Effector CD4-positive, alpha-beta T cell (primary cell): ENCODE data around the gene AP5Z1.

Experiments used
- DNase-seq: peaks from one replicate; pipeline ENCODE4 v3.0.0-alpha.2; 2020
- total RNA-seq: gene quantifications from one replicate; lab custom pipeline; 2026; lab: John Stamatoyannopoulos, UW

AP5Z1 gene, protein sequence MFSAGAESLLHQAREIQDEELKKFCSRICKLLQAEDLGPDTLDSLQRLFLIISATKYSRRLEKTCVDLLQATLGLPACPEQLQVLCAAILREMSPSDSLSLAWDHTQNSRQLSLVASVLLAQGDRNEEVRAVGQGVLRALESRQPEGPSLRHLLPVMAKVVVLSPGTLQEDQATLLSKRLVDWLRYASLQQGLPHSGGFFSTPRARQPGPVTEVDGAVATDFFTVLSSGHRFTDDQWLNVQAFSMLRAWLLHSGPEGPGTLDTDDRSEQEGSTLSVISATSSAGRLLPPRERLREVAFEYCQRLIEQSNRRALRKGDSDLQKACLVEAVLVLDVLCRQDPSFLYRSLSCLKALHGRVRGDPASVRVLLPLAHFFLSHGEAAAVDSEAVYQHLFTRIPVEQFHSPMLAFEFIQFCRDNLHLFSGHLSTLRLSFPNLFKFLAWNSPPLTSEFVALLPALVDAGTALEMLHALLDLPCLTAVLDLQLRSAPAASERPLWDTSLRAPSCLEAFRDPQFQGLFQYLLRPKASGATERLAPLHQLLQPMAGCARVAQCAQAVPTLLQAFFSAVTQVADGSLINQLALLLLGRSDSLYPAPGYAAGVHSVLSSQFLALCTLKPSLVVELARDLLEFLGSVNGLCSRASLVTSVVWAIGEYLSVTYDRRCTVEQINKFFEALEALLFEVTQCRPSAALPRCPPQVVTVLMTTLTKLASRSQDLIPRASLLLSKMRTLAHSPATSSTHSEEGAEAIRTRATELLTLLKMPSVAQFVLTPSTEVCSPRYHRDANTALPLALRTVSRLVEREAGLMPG
- 99.1 reads per million, percentile 82 among the genes with 10 or more reads in this experiment for total RNA-seq

DNA sequence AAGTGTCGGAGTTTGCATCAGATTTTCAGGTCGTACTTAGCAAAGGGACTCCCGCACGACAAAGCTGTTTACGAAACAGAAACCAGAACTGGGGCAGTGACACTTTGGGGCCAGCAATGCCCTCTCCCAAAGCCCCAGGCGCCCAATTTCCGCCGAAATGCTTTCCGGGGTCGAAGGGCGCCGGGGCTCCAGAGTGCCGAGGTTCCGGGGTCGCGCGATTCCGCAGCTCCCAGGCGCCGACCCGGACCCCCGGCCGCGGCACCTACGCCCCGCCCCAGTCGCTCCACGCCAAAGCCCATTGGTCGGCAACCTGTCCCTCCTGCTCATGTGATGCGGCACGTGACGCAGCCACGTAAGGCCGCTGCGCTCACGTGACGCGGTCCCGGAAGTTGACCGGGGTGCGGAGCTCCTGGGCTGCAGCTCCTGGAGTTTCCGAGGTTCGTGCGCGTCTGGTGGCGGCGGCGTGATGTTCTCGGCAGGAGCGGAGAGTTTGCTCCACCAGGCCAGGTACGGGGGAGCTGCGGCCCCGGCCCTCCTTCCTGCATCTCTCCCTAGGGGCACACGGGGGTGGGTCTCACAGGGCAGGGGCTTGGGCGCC is at the start of gene AP5Z1:
Gene AP5Z1 (plus strand): TSS at position 374 of the 598 bp plus-strand sequence. CDS start 93 bp downstream, at position 467.
- DNase-seq, result peak; percentile 96

- DNase-seq, result no peak
These were observed 49.5 kb upstream of the AP5Z1 start for GRCh38 chr7:4725850-4726450.

DNA sequence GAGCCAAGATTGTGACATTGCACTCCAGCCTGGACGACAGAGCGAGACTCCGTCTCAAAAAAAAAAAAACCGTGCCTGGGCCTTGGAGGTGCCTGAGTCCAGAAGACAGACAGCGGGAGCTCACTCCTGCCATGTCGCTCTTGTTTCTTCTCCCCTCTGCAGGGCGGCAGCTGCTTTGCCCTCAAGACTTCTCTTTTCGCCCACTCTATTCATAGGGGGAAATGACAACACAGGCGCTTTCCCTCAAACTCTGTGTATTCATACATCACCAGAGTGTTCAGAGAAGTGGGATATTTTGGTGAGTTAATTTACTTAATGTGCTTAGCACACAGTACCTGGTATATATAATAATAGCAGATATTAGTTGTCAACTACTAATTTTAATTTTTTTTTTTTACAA is 48.9 kb upstream of the AP5Z1 start:
- no peak for DNase-seq

GRCh38 chr7:4727914-4728705 is 47.3 kb upstream of the AP5Z1 start:
- DNase-seq, result no peak

GRCh38 chr7:4729266-4729665 is 46.2 kb upstream of the AP5Z1 start:
- no peak for DNase-seq

GRCh38 chr7:4730276-4730675 is 45.1 kb upstream of the AP5Z1 start:
- no peak for DNase-seq

GRCh38 chr7:4730971-4731370 is 44.5 kb upstream of the AP5Z1 start:
- no peak for DNase-seq

DNA sequence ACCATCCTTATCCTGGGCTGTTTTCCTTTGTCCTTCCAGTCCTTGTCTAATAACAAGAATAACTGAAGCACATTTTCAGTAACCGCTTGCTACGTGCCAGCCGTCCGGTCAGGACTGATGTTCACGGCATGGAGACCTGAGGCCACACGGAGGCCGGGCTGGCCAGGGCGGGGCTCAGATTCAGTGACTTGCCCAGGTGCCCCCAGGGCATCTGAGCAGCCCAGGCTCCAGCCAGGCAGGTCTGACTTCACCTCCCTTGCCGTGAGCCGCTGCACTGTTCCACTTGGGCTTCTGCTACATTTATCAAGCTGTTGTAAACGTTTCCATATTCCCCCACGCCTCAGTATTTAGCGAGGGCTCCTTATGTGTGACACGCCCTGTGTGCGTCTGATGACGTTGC is 43.6 kb upstream of the AP5Z1 start:
- no peak for DNase-seq

GRCh38 chr7:4733936-4734528 is 41.4 kb upstream of the AP5Z1 start:
- no peak for DNase-seq

- no peak for DNase-seq
These were observed 40.7 kb upstream of the AP5Z1 start for GRCh38 chr7:4734587-4735345.

GRCh38 chr7:4737300-4737699 is 38.1 kb upstream of the AP5Z1 start:
- DNase-seq, result no peak

GRCh38 chr7:4738711-4739527 is 36.5 kb upstream of the AP5Z1 start:
- DNase-seq, result peak; percentile 17

GRCh38 chr7:4739528-4739992 is 35.9 kb upstream of the AP5Z1 start:
- peak; percentile 56 for DNase-seq

DNA sequence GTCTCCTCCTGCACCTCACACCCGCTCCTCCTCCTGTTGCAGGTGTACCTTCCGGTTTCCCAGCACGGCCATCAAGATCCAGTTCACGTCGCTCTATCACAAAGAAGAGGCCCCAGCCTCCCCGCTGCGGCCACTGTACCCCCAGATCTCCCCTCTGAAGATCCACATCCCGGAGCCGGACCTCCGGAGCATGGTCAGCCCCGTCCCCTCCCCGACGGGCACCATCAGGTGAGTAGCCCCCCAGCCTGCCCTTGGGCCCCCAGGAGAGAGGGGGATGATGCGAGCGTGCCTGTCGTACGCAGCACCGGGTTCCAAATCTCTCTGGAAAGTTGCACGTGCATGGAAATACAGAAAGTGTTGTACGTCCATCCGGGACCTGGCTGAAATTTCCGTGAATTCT is 34.6 kb upstream of the AP5Z1 start:
- no peak for DNase-seq

- no peak for DNase-seq
These were observed 33.3 kb upstream of the AP5Z1 start for GRCh38 chr7:4742051-4742573.

DNA sequence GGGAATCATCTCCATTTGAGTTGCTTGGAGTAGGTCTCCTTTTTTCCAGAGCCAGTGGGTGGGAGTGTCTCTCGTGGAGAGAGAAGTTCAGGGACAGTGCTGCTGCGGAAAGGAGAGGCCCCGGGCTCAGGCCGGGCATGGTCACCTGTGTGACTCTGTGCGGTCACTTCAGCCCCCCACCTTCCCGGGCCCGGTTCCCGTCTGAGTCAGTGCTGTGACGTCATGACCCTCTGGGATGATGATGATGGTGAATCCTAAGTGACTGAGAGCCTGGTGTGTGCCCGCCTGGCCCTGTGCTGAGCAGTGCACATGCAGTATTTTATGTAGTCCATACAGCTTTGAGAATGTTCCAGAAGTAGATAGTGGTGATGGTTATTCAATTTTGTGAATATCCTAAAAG is 32.6 kb upstream of the AP5Z1 start:
- no peak for DNase-seq

DNA sequence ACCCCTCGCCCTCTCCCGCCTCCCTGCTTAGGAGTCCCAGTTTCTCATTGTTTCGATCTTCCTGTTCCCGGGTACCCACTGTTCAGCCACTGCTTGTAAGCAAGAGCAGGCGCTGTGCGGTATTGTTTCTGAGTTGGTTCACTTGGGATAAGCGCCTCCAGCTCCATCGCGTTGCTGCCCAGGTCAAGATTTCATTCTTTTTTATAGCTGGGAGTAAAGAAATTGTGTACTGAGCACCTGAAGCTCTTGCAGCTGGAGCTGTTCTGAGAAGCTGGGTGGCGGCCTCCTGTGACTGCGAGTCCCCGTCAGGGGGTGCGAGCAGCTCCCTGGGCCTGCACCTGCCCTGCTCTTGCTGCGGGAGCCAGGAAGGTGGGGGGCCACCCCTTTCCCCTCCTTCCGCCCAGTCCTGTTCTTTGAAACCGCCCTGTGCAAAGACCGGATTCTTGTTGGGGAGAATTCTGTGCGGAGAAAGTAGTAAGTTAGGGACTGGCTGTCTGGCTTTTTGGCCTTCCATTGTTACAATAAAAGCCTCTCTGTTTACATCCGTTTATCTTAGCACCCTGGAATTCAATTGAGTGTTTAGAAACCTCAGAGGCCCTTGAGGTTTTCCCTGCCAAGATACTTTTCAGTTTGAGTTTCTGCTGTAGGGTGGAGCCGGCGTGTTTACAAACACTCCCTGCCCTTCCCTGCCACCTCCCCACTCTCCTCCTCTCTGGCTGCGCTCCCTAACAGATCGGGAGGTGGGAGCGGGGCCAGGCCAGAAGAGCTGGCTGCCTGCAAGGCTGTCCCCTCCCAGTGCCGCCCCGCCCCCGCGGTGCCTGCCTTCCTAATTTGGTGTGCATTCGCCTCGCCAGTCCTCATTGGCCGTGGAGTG is 30.8 kb upstream of the AP5Z1 start:
- peak; percentile 66 for DNase-seq

GRCh38 chr7:4745265-4745919 is 30.0 kb upstream of the AP5Z1 start:
- no peak for DNase-seq
